Lower leg skin (tissue), 3 donors: ENCODE data around the gene C1QL2.

ENCODE experiments used
- POLR2A ChIP-seq, 2 donors: fragments of 450-650 bp; IDR thresholded peaks; one replicate each; pipeline ENCODE4 v1.6.1; 2016 to 2017; ENCODE audit warnings: antibody characterized with exemption in 2 of 2, mild to moderate bottlenecking in 1 of 2, moderate library complexity in 1 of 2
- TF ChIP-seq, protein P1 (sequence below), 3 donors: fragments of 450-650 bp; IDR thresholded peaks; one replicate each; pipeline ENCODE4 v1.5.1; 2016; ENCODE audit warnings: antibody characterized with exemption in 3 of 3, mild to moderate bottlenecking in 3 of 3, moderate library complexity in 2 of 3

DNA sequence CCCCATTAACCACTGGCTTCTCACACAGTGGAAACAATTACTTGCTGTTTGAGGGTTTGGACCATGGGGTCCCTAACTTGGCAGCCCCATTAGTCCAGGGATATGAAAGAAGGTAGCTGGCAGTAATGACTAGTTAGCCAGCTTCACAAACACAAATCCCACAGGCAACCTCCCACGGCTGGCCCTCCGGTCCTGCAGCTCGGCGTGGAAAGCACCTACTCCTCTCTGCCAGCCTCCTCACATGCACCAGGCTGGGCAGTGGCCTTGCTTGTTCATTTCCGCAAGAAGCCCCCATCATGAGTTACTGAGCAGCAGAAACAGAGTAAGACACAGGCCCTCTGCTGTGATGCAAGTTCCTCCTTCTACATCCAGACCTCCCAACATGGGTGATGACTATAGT is 13.7 kb downstream of the C1QL2 start:
- TF ChIP-seq, protein P1, sequence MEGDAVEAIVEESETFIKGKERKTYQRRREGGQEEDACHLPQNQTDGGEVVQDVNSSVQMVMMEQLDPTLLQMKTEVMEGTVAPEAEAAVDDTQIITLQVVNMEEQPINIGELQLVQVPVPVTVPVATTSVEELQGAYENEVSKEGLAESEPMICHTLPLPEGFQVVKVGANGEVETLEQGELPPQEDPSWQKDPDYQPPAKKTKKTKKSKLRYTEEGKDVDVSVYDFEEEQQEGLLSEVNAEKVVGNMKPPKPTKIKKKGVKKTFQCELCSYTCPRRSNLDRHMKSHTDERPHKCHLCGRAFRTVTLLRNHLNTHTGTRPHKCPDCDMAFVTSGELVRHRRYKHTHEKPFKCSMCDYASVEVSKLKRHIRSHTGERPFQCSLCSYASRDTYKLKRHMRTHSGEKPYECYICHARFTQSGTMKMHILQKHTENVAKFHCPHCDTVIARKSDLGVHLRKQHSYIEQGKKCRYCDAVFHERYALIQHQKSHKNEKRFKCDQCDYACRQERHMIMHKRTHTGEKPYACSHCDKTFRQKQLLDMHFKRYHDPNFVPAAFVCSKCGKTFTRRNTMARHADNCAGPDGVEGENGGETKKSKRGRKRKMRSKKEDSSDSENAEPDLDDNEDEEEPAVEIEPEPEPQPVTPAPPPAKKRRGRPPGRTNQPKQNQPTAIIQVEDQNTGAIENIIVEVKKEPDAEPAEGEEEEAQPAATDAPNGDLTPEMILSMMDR (IDR thresholded peaks at IDR 0.05) = no peak
- TF ChIP-seq POLR2A (IDR thresholded peaks at IDR 0.05) = no peak
